Vagina (tissue), 2 donors: ENCODE data around the gene ATP7B.

Experiments
- CTCF ChIP-seq, 3 experiments: fragments of 450-650 bp in 2 of 3; fragments of 200-600 bp in 1 of 3; sonication (generic) in 1 of 3; IDR thresholded peaks; one replicate each; pipeline ENCODE4 v1.5.1; 2017 to 2019; ENCODE audit warnings: antibody characterized with exemption in 3 of 3, mild to moderate bottlenecking in 2 of 3, moderate library complexity in 2 of 3
- POLR2A ChIP-seq, 2 donors: fragments of 450-650 bp; IDR thresholded peaks; one replicate each; pipeline ENCODE4 v1.6.1; 2017; ENCODE audit warnings: antibody characterized with exemption in 2 of 2, mild to moderate bottlenecking in 2 of 2, moderate library complexity in 2 of 2
- POLR2AphosphoS5 ChIP-seq, 2 donors: sonication (generic); formaldehyde crosslinking; IDR thresholded peaks; one replicate each; pipeline ENCODE4 v1.9.0; 2017; ENCODE audit warnings: antibody characterized with exemption in 2 of 2, mild to moderate bottlenecking in 2 of 2, low read depth in 1 of 2; ENCODE audit not compliant: insufficient read depth in 1 of 2

DNA sequence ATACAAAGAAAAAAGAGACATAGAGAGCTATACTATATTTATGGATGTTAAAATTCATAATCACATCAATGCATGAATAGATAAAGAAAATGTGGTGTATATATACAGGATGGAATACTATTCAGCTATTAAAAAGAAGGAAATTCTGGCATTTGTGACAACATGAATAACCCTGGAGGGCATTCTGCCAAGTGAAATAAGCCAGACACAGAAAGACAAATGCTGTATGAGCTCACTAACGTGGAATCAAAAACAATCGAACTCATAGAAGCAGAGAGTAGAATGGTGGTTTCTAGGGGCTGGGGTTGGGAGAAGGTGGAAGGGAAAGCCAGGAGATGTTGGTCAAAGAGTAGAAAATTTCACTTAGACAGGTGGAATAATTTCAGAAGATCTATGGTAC lies 37.3 kb upstream of the ATP7B start:
- no peak for TF ChIP-seq CTCF (IDR thresholded peaks at IDR 0.05)
- no peak for TF ChIP-seq POLR2A (IDR thresholded peaks at IDR 0.05)
- no peak for TF ChIP-seq POLR2AphosphoS5 (IDR thresholded peaks at IDR 0.05; ENCODE audit: insufficient read depth in 1 of 2, low read depth in 1 of 2)
